ENCODE results near the gene DIAPH2.

DNA sequence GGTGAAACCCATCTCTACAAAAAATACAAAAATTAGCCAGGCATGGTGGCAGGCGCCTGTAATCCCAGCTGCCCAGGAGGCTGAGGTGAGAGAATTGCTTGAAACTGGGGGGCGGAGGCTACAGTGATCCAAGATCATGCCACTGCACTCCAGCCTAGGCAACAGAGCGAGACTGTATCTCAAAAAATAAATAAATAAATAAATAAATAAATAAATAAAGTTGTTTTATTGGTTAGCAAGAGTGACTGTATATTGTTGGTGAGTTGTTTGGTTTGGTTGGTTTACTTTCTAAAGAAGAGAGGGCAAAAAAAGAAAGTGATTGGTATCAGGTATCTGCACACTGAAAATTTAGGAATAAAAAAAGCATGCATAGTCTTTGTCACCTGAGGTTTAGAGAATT lies 700.0 kb downstream of the DIAPH2 start:
- no peak for TF ChIP-seq ZFX (IDR thresholded peaks at IDR 0.05)
- no peak for TF ChIP-seq CBX3 (IDR thresholded peaks at IDR 0.05; ENCODE audit: low read depth)
- no peak for TF ChIP-seq ZNF274 (IDR thresholded peaks at IDR 0.05; ENCODE audit: low read depth, low read length)
- TF ChIP-seq POLR2AphosphoS5 (IDR thresholded peaks at IDR 0.05; ENCODE audit: low read depth, low read length), result no peak
- TF ChIP-seq CTCF (IDR thresholded peaks at IDR 0.05 in 2 of 3, conservative IDR thresholded peaks at IDR 0.05 in 1 of 3; ENCODE audit: borderline replicate concordance in 1 of 3, insufficient read depth in 1 of 3, low read depth in 2 of 3, low read length in 2 of 3), result no peak

Data from HCT116 (cell line).